Stomach (tissue), 9 donors: ENCODE results near the gene GOSR1. TPM values are rescaled to one million over a fixed set of nuclear protein-coding genes. Genes with fewer than 3 reads are reported as not detected.

Experiments used
- DNase-seq, 2 donors: peaks; one replicate each; pipeline versions ENCODE4 v3.0.0 to v3.0.0-alpha.2; 2013 to 2019
- H3K27ac ChIP-seq, 5 donors: fragments of 200-600 bp in 4 of 5; sonication (generic) in 4 of 5; one replicate each; pipeline ENCODE4 v1.5.1; 2013 to 2019; ENCODE audit warnings: mild to moderate bottlenecking in 1 of 5, moderate library complexity in 1 of 5
- H3K27me3 ChIP-seq, 3 donors: fragments of 200-600 bp; sonication (generic); one replicate each; pipeline ENCODE4 v1.5.1; 2017 to 2019; ENCODE audit warnings: mixed run types in 1 of 3
- H3K36me3 ChIP-seq, 4 donors: fragments of 200-600 bp; sonication (generic); 1 replicate in 3 of 4; 2 replicates in 1 of 4; pipeline ENCODE4 v1.5.1; 2016 to 2019
- H3K4me1 ChIP-seq, 4 donors: fragments of 200-600 bp; sonication (generic); one replicate each; pipeline ENCODE4 v1.5.1; 2016 to 2019
- H3K4me3 ChIP-seq, 4 donors: fragments of 200-600 bp; sonication (generic) in 3 of 4; one replicate each; pipeline ENCODE4 v1.5.1; 2016 to 2019; ENCODE audit warnings: mild to moderate bottlenecking in 1 of 4
- H3K9me3 ChIP-seq, 4 donors: fragments of 200-600 bp; sonication (generic); one replicate each; pipeline ENCODE4 v1.5.1; 2016 to 2019
- CTCF ChIP-seq, 7 experiments: fragments of 450-650 bp in 4 of 7; fragments of 200-600 bp in 3 of 7; sonication (generic) in 3 of 7; IDR thresholded peaks; one replicate each; pipeline ENCODE4 v1.5.1; 2016 to 2019; ENCODE audit warnings: antibody characterized with exemption in 7 of 7, control low read depth in 2 of 7, mild to moderate bottlenecking in 1 of 7
- EP300 ChIP-seq: sonication (generic); formaldehyde crosslinking; IDR thresholded peaks from one replicate; pipeline ENCODE4 v1.6.1; 2017; ENCODE audit warnings: antibody characterized with exemption
- POLR2A ChIP-seq, 4 donors: fragments of 450-650 bp; IDR thresholded peaks; one replicate each; pipeline ENCODE4 v1.6.1; 2016; ENCODE audit warnings: antibody characterized with exemption in 4 of 4, control low read depth in 2 of 4, mild to moderate bottlenecking in 1 of 4, moderate library complexity in 1 of 4
- POLR2AphosphoS5 ChIP-seq, 3 donors: sonication (generic); formaldehyde crosslinking; IDR thresholded peaks; one replicate each; pipeline ENCODE4 v1.6.1; 2016; ENCODE audit warnings: antibody characterized with exemption in 3 of 3
- WGBS, 5 donors: extraction: QIAGEN DNeasy Blood & Tissue Kit in 3 of 5; methylation state at CpG; one replicate each; pipeline versions ENCODE4 v1.1.5 to v1.1.7; 2013 to 2018; 5-methylcytosine and 5-hydroxymethylcytosine counted together
- intact Hi-C: fragments of 100-400 bp; cut with DNase I; formaldehyde crosslinking; loops from one replicate; pipeline ENCODE4 v1.15.1; 2023; ENCODE audit warnings: low total_unique reads
- polyA plus RNA-seq, 3 donors: library from polyadenylated mRNA; stranded (reverse); fragments of 200-250 nt; gene quantifications; one replicate each; pipeline ENCODE4 v1.2.3, GENCODE V29; 2013
- total RNA-seq, 5 donors: library from RNA; depleted of rRNA; stranded (reverse); fragments of >200 nt; gene quantifications; one replicate each; pipeline versions ENCODE4 v1.1.0 to v1.2.3, GENCODE V29; 2014 to 2016
- donor health status: healthy with polysubstance abuse.
- donor health status: Bipolar disorder and iron deficiency.
- donor health status: healthy.

GOSR1 gene
- total and polyA plus RNA-seq, 8 donors: 7.0 to 45.5 (median 13.0) TPM

- WGBS, 5 donors: 63 to 85% (median 75%) methylated on average over 9 to 20 of the region's 20 CpGs
- TF ChIP-seq POLR2A (IDR thresholded peaks at IDR 0.05) (no peak), EP300 (no peak), CTCF (IDR thresholded peaks at IDR 0.05) (no peak), POLR2AphosphoS5 (IDR thresholded peaks at IDR 0.05) (no peak)
- no peaks in the 10 kb centered on the region for H3K27me3 ChIP-seq
- H3K9me3 ChIP-seq: no peaks in the 10 kb centered on the region
- H3K4me1 ChIP-seq: no peaks in the 10 kb centered on the region
- DNase-seq: peak in 1 of 2 donors; percentile 26
- no peak overlapping the region for H3K27ac ChIP-seq
- no peak overlapping the region for H3K4me3 ChIP-seq
- no peaks in the 10 kb centered on the region for H3K36me3 ChIP-seq
- intact Hi-C loops: no loop called here
Observed at GRCh38 chr17:30554839-30555751, 77.9 kb downstream of the GOSR1 start.

- H3K4me3 ChIP-seq: no peak overlapping the region
- H3K9me3 ChIP-seq: no peaks in the 10 kb centered on the region
- peak in 1 of 2 donors; percentile 11 for DNase-seq
- H3K36me3 ChIP-seq: no peaks in the 10 kb centered on the region
- intact Hi-C loops: no loop called here
- H3K27ac ChIP-seq: no peak overlapping the region
- no peaks in the 10 kb centered on the region for H3K27me3 ChIP-seq
- WGBS, 5 donors: 88 to 94% (median 89%) methylated on average over 2 to 5 of the region's 5 CpGs
- TF ChIP-seq POLR2A (IDR thresholded peaks at IDR 0.05) (no peak), EP300 (no peak), POLR2AphosphoS5 (IDR thresholded peaks at IDR 0.05) (no peak), CTCF (IDR thresholded peaks at IDR 0.05) (no peak)
- no peaks in the 10 kb centered on the region for H3K4me1 ChIP-seq
Observed at GRCh38 chr17:30555942-30556341, 78.7 kb downstream of the GOSR1 start.

- no peaks in the 10 kb centered on the region for H3K36me3 ChIP-seq
- intact Hi-C loops: no loop called here
- no peaks in the 10 kb centered on the region for H3K4me1 ChIP-seq
- WGBS, 5 donors: 84 to 89% (median 85%) methylated on average over 25 to 26 of the region's 26 CpGs
- H3K27ac ChIP-seq: no peak overlapping the region
- no peaks in the 10 kb centered on the region for H3K27me3 ChIP-seq
- TF ChIP-seq POLR2AphosphoS5 (IDR thresholded peaks at IDR 0.05) (no peak), EP300 (no peak), POLR2A (IDR thresholded peaks at IDR 0.05) (no peak), CTCF (IDR thresholded peaks at IDR 0.05) (no peak)
- no peaks in the 10 kb centered on the region for H3K9me3 ChIP-seq
- H3K4me3 ChIP-seq: no peak overlapping the region
- peak in 1 of 2 donors; percentile 20 for DNase-seq
Observed at GRCh38 chr17:30556374-30557332, 79.4 kb downstream of the GOSR1 start.
